Heart right ventricle (tissue), 16 donors: ENCODE results near the gene SETBP1. TPM values are rescaled to one million over a fixed set of nuclear protein-coding genes. Genes with fewer than 3 reads are reported as not detected.

Experiments used
- ATAC-seq, 8 donors: fragments of 200-7000 bp; cut with Tn5 transposase; one replicate each; pipeline ENCODE4 v1.9.1; 2020; ENCODE audit warnings: mild to moderate bottlenecking in 8 of 8, moderate library complexity in 8 of 8, moderate number of reproducible peaks in 1 of 8
- DNase-seq, 2 donors: peaks; one replicate each; pipeline ENCODE4 v3.0.0-alpha.2; 2020
- H3K27ac ChIP-seq, 10 donors: fragments of 200-600 bp; sonication (generic) in 2 of 10; one replicate each; pipeline versions ENCODE4 v1.5.0 to v1.8.0; 2020 to 2022; ENCODE audit warnings: mild to moderate bottlenecking in 3 of 10
- H3K27me3 ChIP-seq, 7 donors: fragments of 200-600 bp; one replicate each; pipeline ENCODE4 v1.8.0; 2021 to 2022; ENCODE audit warnings: mild to moderate bottlenecking in 2 of 7
- H3K36me3 ChIP-seq, 9 donors: fragments of 200-600 bp; sonication (generic) in 1 of 9; one replicate each; pipeline versions ENCODE4 v1.5.0 to v1.8.0; 2020 to 2022; ENCODE audit warnings: mild to moderate bottlenecking in 2 of 9
- H3K4me1 ChIP-seq, 9 donors: fragments of 200-600 bp; sonication (generic) in 1 of 9; one replicate each; pipeline versions ENCODE4 v1.5.0 to v1.8.0; 2020 to 2022; ENCODE audit warnings: mild to moderate bottlenecking in 4 of 9
- H3K4me3 ChIP-seq, 10 donors: fragments of 200-600 bp; sonication (generic) in 2 of 10; one replicate each; pipeline versions ENCODE4 v1.5.0 to v1.8.0; 2020 to 2022; ENCODE audit warnings: mild to moderate bottlenecking in 7 of 10, moderate library complexity in 2 of 10
- H3K9me3 ChIP-seq, 11 donors: fragments of 200-600 bp in 10 of 11; sonication (generic) in 2 of 11; one replicate each; pipeline versions ENCODE4 v1.5.0 to v1.8.0; 2013 to 2022; ENCODE audit warnings: mild to moderate bottlenecking in 2 of 11, control low read depth in 1 of 11, moderate library complexity in 1 of 11
- CTCF ChIP-seq, 9 donors: fragments of 200-600 bp; sonication (generic) in 2 of 9; IDR thresholded peaks; one replicate each; pipeline versions ENCODE4 v1.5.0 to v1.8.0; 2021 to 2022; ENCODE audit warnings: antibody characterized with exemption in 9 of 9, mild to moderate bottlenecking in 5 of 9, moderate library complexity in 1 of 9
- WGBS, 2 donors: extraction: QIAGEN DNeasy Blood & Tissue Kit; methylation state at CpG; one replicate each; pipeline ENCODE4 v1.1.7; 2013; ENCODE audit warnings: inconsistent platforms in 1 of 2; 5-methylcytosine and 5-hydroxymethylcytosine counted together
- intact Hi-C, 10 donors: fragments of 100-400 bp; cut with DNase I; formaldehyde crosslinking; loops; one replicate each; pipeline versions ENCODE4 v1.11.1 to v1.14.2; 2022
- polyA plus RNA-seq, 2 donors: library from polyadenylated mRNA; stranded (reverse); fragments of 200-250 nt; gene quantifications; one replicate each; pipeline ENCODE4 v1.2.3, GENCODE V29; 2013
- total RNA-seq, 10 donors: library from RNA; stranded (reverse); fragmentation: NEBNext Ultra II Directional in 3 of 10; extraction: Animal tissue kit (Norgen Biotek cat#: 25700) in 3 of 10; gene quantifications; one replicate each; pipeline versions ENCODE4 v1.2.1 to v1.2.4, GENCODE V29; 2021 to 2023
- donor health status: Arrhythmogenic right ventricular cardiomyopathy.
- donor health status: ischemic (EF 13 %, LVEDD 7.1; RV severe dilation, severe dysfunction).
- donor health status: healthy with polysubstance abuse.
- donor health status: DM: no; HTN: yes; CAD: no.
- donor health status: DM: no; HTN: no; CAD: no.
- donor health status: ischemic (EF 25% LVEDD 6.9; RV normal size, moderate dysfunction).
- donor health status: ischemic (EF 25% LVEDD 5.7; RV mildly dilated, moderate dysfunction).
- donor health status: healthy.
- donor health status: DM: yes; HTN: yes; CAD: no.
- donor health status: Ischemic cardiomyopathy.
- donor health status: ischemic (EF 35%, LVEDD 5.7; RV mildly dilated, moderate dysfunction).
- donor health status: nonischemic (EF 11% LVEDD 7.7; RV severe dilation, severe dysfunction).
- donor health status: DM: yes; HTN: yes; CAD: no.
- donor health status: PGD.
- donor health status: ischemic (EF 29% LVEDD 5.4; RV normal size, mild dysfunction).
- donor health status: nonischemic (EF 23%, LVEDD 6.1; RV moderate dilation, normal function).

The SETBP1 gene
- total and polyA plus RNA-seq, 12 donors, result 0.71 to 12.2 (median 6.1) TPM

- H3K27me3 ChIP-seq, result no peaks in the 10 kb centered on the region
- no peaks in the 10 kb centered on the region for H3K36me3 ChIP-seq
- intact Hi-C loops, result no loop called here
- H3K27ac ChIP-seq, result no peak overlapping the region
- H3K4me1 ChIP-seq, result peaks cover 0 to 50% (median 10%) of the 10 kb centered on the region in 9 donors
- TF ChIP-seq CTCF (IDR thresholded peaks at IDR 0.05), result no peak
- no peak for DNase-seq
- H3K4me3 ChIP-seq, result no peak overlapping the region
- WGBS, 2 donors, result 96 to 97% methylated on average over 3 of the region's 3 CpGs
- H3K9me3 ChIP-seq, result no peaks in the 10 kb centered on the region
- no peak for ATAC-seq
Measured at GRCh38 chr18:44764863-44765262, 84.2 kb downstream of the SETBP1 start.

- Histone ChIP-seq H3K4me1 (peaks cover 0 to 55% (median 10%) of the 10 kb centered on the region in 9 donors), H3K36me3 (no peaks in the 10 kb centered on the region), H3K27ac (no peak overlapping the region), H3K9me3 (no peaks in the 10 kb centered on the region), H3K27me3 (no peaks in the 10 kb centered on the region), H3K4me3 (no peak overlapping the region)
- no peak for TF ChIP-seq CTCF (IDR thresholded peaks at IDR 0.05)
- no peak for ATAC-seq
- intact Hi-C loops, result no loop called here
- 86 to 91% methylated on average over 3 of the region's 3 CpGs for WGBS, 2 donors
- no peak for DNase-seq
Measured at GRCh38 chr18:44765456-44765855, 84.8 kb downstream of the SETBP1 start.

GRCh38 chr18:44766450-44766849 lies 85.8 kb downstream of the SETBP1 start:
- Histone ChIP-seq H3K27ac (no peak overlapping the region), H3K9me3 (no peaks in the 10 kb centered on the region), H3K36me3 (no peaks in the 10 kb centered on the region), H3K4me1 (peaks cover 0 to 62% (median 13%) of the 10 kb centered on the region in 9 donors), H3K27me3 (no peaks in the 10 kb centered on the region), H3K4me3 (no peak overlapping the region)
- intact Hi-C loops, result no loop called here
- ATAC-seq (no peak), DNase-seq (no peak)
- 87 to 94% methylated on average over 2 of the region's 2 CpGs for WGBS, 2 donors
- no peak for TF ChIP-seq CTCF (IDR thresholded peaks at IDR 0.05)

- intact Hi-C loops, result no loop called here
- ATAC-seq (no peak), DNase-seq (no peak)
- H3K9me3 ChIP-seq, result no peaks in the 10 kb centered on the region
- no peak overlapping the region for H3K27ac ChIP-seq
- H3K27me3 ChIP-seq, result no peaks in the 10 kb centered on the region
- no peak overlapping the region for H3K4me3 ChIP-seq
- peaks cover 0 to 63% (median 18%) of the 10 kb centered on the region in 9 donors for H3K4me1 ChIP-seq
- WGBS, 2 donors, result 93 to 96% methylated on average over 4 of the region's 4 CpGs
- no peak for TF ChIP-seq CTCF (IDR thresholded peaks at IDR 0.05)
- H3K36me3 ChIP-seq, result no peaks in the 10 kb centered on the region
Measured at GRCh38 chr18:44767807-44768206, 87.1 kb downstream of the SETBP1 start.
